Measurements from ENCODE around the gene ZNF653.
"Not testable (repeated sequence)": the region's sequence is repeated elsewhere in the genome, so short reads cannot be mapped to it uniquely, and the experiment has no call there.

Gene ZNF653

GRCh38 chr19:11458236-11458900, 47.3 kb downstream of the ZNF653 start:
- no peak overlapping the region for H3K4me3 ChIP-seq
- TF ChIP-seq CTCF (IDR thresholded peaks at IDR 0.05), result no peak
- DNase-seq (ENCODE audit: low spot score), result no peak
- H3K27ac ChIP-seq, result no peak overlapping the region

- no peak for DNase-seq (ENCODE audit: low spot score)
- no peak overlapping the region for H3K4me3 ChIP-seq
- no peak overlapping the region for H3K27ac ChIP-seq
- no peak for TF ChIP-seq CTCF (IDR thresholded peaks at IDR 0.05)
Observed at GRCh38 chr19:11457831-11458230, 47.8 kb downstream of the ZNF653 start.

GRCh38 chr19:11457115-11457514, 48.5 kb downstream of the ZNF653 start:
- no peak for TF ChIP-seq CTCF (IDR thresholded peaks at IDR 0.05)
- H3K27ac ChIP-seq, result no peak overlapping the region
- DNase-seq (ENCODE audit: low spot score), result no peak
- H3K4me3 ChIP-seq, result no peak overlapping the region

GRCh38 chr19:11456659-11457058, 49.0 kb downstream of the ZNF653 start:
- no peak overlapping the region for H3K4me3 ChIP-seq
- TF ChIP-seq CTCF (IDR thresholded peaks at IDR 0.05), result no peak
- DNase-seq (ENCODE audit: low spot score), result no peak
- H3K27ac ChIP-seq, result no peak overlapping the region

- DNase-seq (ENCODE audit: low spot score); H3K27ac ChIP-seq; H3K4me3 ChIP-seq: not testable (repeated sequence)
Observed at GRCh38 chr19:11455233-11455554, 50.4 kb downstream of the ZNF653 start.

- Histone ChIP-seq H3K4me3 (no peak overlapping the region), H3K27ac (no peak overlapping the region)
- DNase-seq (ENCODE audit: low spot score), result no peak
- no peak for TF ChIP-seq CTCF (IDR thresholded peaks at IDR 0.05)
Observed at GRCh38 chr19:11453468-11454341, 51.9 kb downstream of the ZNF653 start.

- Histone ChIP-seq H3K4me3 (no peak overlapping the region), H3K27ac (no peak overlapping the region)
- no peak for TF ChIP-seq CTCF (IDR thresholded peaks at IDR 0.05)
- no peak for DNase-seq (ENCODE audit: low spot score)
Observed at GRCh38 chr19:11452620-11453310, 52.9 kb downstream of the ZNF653 start.

All from coronary artery (tissue), 2 donors.